HCT116 (cell line): ENCODE results near the gene RBM33. TPM values are rescaled to one million over a fixed set of nuclear protein-coding genes. Genes with fewer than 3 reads are reported as not detected.

Experiments
- ATAC-seq: fragments of 200-7000 bp; cut with Tn5 transposase; 2 replicates; pipeline ENCODE4 v1.9.1; 2020; ENCODE audit warnings: mild to moderate bottlenecking, moderate library complexity
- BruUV-seq: library from RNA; stranded (reverse); fragments of 400-500 nt; replicated peaks from 2 replicates; lab custom pipeline; 2021; lab: Mats Ljungman, UMichigan
- CTCF ChIA-PET: fragments of 300-600 bp; sonication (Branson Sonifier 250); formaldehyde crosslinking; loops from one replicate; lab custom pipeline; 2021; ENCODE audit warnings: antibody characterized with exemption; lab: Charles Lee
- POLR2A ChIA-PET: fragments of 300-600, 350-600 bp; sonication (Branson Sonifier 250); formaldehyde crosslinking; loops from one replicate; lab custom pipeline; 2021; ENCODE audit warnings: antibody characterized with exemption; lab: Charles Lee
- RAD21 ChIA-PET, 2 experiments: fragments of 300-600 bp; sonication (Branson Sonifier 250); formaldehyde crosslinking; loops; one replicate each; lab custom pipeline; 2023; ENCODE audit warnings: low total read pairs in 2 of 2; ENCODE audit not compliant: uncharacterized antibody in 2 of 2, unreplicated experiment in 2 of 2, low non-redundant PET in 1 of 2; lab: Charles Lee
- DNase-seq: peaks from one replicate; pipeline ENCODE4 v3.0.0-alpha.2; 2010; ENCODE audit warnings: low read depth, low spot score
- H2AFZ ChIP-seq: fragments of 200-600 bp; shearing (Covaris generic), sonication (generic); 2 replicates; pipeline ENCODE4 v1.6.1; 2017; ENCODE audit warnings: low read depth, mixed run types, mixed read lengths, antibody characterized with exemption, low read length; ENCODE audit not compliant: poor library complexity, severe bottlenecking
- H3K27ac ChIP-seq: 2 replicates; pipeline ENCODE4 v1.5.1; 2012; ENCODE audit warnings: low read depth, low read length
- H3K27me3 ChIP-seq: fragments of 200-600 bp; sonication (generic); 2 replicates; pipeline ENCODE4 v1.6.1; 2016; ENCODE audit warnings: mixed run types, low read length, mixed read lengths; ENCODE audit not compliant: insufficient read depth
- H3K36me3 ChIP-seq, 2 experiments: fragments of 200-500 bp in 1 of 2; fragments of 200-600 bp in 1 of 2; sonication (Bioruptor generic) in 1 of 2; sonication (generic) in 1 of 2; 2 replicates each; pipeline versions ENCODE4 v1.5.1 to v1.6.1; 2014 to 2016; ENCODE audit warnings: low read length in 2 of 2, inconsistent platforms in 1 of 2, mixed read lengths in 1 of 2, mixed run types in 1 of 2; ENCODE audit not compliant: insufficient read depth in 2 of 2, control insufficient read depth in 1 of 2
- H3K4me1 ChIP-seq, 2 experiments: fragments of 200-600 bp in 1 of 2; sonication (generic) in 1 of 2; 2 replicates each; pipeline versions ENCODE4 v1.5.1 to v1.6.1; 2012 to 2017; ENCODE audit warnings: low read length in 2 of 2, inconsistent platforms in 1 of 2, mild to moderate bottlenecking in 1 of 2, mixed read lengths in 1 of 2, mixed run types in 1 of 2, moderate library complexity in 1 of 2; ENCODE audit not compliant: insufficient read depth in 2 of 2, control insufficient read depth in 1 of 2
- H3K4me2 ChIP-seq: fragments of 200-600 bp; sonication (generic); 2 replicates; pipeline ENCODE4 v1.6.1; 2017; ENCODE audit warnings: mixed run types, low read length, mixed read lengths
- H3K4me3 ChIP-seq, 2 experiments: fragments of 200-600 bp in 1 of 2; sonication (generic) in 1 of 2; replicated peaks in 1 of 2; 2 replicates each; pipeline ENCODE4 v1.5.1; 2011 to 2016; ENCODE audit warnings: low read length in 2 of 2, control low read depth in 1 of 2, low read depth in 1 of 2, mild to moderate bottlenecking in 1 of 2, mixed read lengths in 1 of 2, mixed run types in 1 of 2
- H3K79me2 ChIP-seq: fragments of 200-600 bp; sonication (generic); 2 replicates; pipeline ENCODE4 v1.6.1; 2017; ENCODE audit warnings: mild to moderate bottlenecking, mixed run types, low read length, moderate library complexity, mixed read lengths; ENCODE audit not compliant: insufficient read depth
- H3K9ac ChIP-seq: fragments of 200-600 bp; sonication (generic); 2 replicates; pipeline ENCODE4 v1.6.1; 2016; ENCODE audit warnings: low read length, mixed read lengths
- H3K9me2 ChIP-seq: fragments of 200-600 bp; sonication (generic), shearing (Covaris generic); 2 replicates; pipeline ENCODE4 v1.6.1; 2017; ENCODE audit warnings: mixed run types, mild to moderate bottlenecking, moderate library complexity; ENCODE audit not compliant: insufficient read depth
- H3K9me3 ChIP-seq, 2 experiments: fragments of 200-500 bp in 1 of 2; fragments of 200-600 bp in 1 of 2; sonication (Bioruptor generic) in 1 of 2; sonication (generic) in 1 of 2; 2 replicates each; pipeline ENCODE4 v1.6.1; 2014 to 2017; ENCODE audit warnings: low read length in 2 of 2, mixed read lengths in 2 of 2, inconsistent platforms in 1 of 2, low read depth in 1 of 2, mild to moderate bottlenecking in 1 of 2, mixed run types in 1 of 2, moderate library complexity in 1 of 2; ENCODE audit not compliant: control insufficient read depth in 1 of 2, insufficient read depth in 1 of 2
- H4K20me1 ChIP-seq: fragments of 200-600 bp; sonication (generic), shearing (Covaris generic); 2 replicates; pipeline ENCODE4 v1.6.1; 2017; ENCODE audit warnings: mixed run types, mild to moderate bottlenecking, moderate library complexity; ENCODE audit not compliant: insufficient read depth
- ATF3 ChIP-seq: IDR thresholded peaks from 2 replicates; pipeline ENCODE4 v1.6.1; 2012
- CTCF ChIP-seq, 3 experiments: fragments of 200-600 bp in 1 of 3; sonication (generic) in 1 of 3; IDR thresholded peaks in 2 of 3; conservative IDR thresholded peaks in 1 of 3; 2 replicates each; pipeline ENCODE4 v1.5.1; 2012 to 2017; ENCODE audit warnings: low read depth in 2 of 3, low read length in 2 of 3, antibody characterized with exemption in 1 of 3, borderline replicate concordance in 1 of 3, control low read depth in 1 of 3, mild to moderate bottlenecking in 1 of 3, mixed read lengths in 1 of 3, mixed run types in 1 of 3, moderate library complexity in 1 of 3; ENCODE audit not compliant: insufficient read depth in 1 of 3
- MAX ChIP-seq: IDR thresholded peaks from 2 replicates; pipeline ENCODE4 v1.6.1; 2012
- RAD21 ChIP-seq: IDR thresholded peaks from 2 replicates; pipeline ENCODE4 v1.6.1; 2012; ENCODE audit warnings: low read depth, mild to moderate bottlenecking
- SRF ChIP-seq: IDR thresholded peaks from 2 replicates; pipeline ENCODE4 v1.6.1; 2012; ENCODE audit warnings: low read depth
- ZFX ChIP-seq: fragments of 450-650 bp; IDR thresholded peaks from 2 replicates; pipeline ENCODE4 v1.6.1; 2017
- intact Hi-C: fragments of 100-400 bp; cut with micrococcal nuclease; formaldehyde crosslinking; loops from 2 replicates; pipeline ENCODE4 v1.10.0; 2022
- total RNA-seq: library from RNA; stranded (reverse); gene quantifications from one replicate; pipeline ENCODE4 v1.2.1, GENCODE V29; 2021; ENCODE audit not compliant: unreplicated experiment

RBM33 gene
- total RNA-seq, 1 experiment from 2014 or later, result 64.3 TPM

DNA sequence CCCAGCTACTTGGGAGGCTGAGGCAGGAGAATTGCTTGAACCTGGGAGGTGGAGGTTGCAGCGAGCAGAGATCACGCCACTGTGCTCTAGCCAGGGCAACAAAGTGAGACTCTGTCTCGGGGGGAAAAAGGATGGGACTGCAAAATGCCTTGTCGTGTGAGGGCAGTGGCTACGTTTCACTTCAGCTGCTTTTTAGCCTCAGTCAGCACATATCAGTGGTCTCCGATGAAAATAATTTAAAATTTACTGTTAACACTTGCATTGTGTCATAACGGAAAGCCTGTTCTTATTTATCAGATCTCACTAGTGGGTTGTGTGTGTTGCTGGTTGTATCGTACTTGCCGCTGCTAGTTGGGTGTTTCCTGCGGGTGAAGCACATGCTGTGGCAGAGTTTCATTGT is 61.9 kb downstream of the RBM33 start:
- no peak overlapping the region for H3K27ac ChIP-seq
- no TSS peak for BruUV-seq

More for the DNA sequence above, 61.9 kb downstream of the RBM33 start:
- RAD21 ChIA-PET, result no interaction called here
- H4K20me1 ChIP-seq, result no peaks in the 10 kb centered on the region; the same call in 1 of the 2 replicates
- TF ChIP-seq RAD21 (no peak), CTCF (IDR thresholded peaks at IDR 0.05 in 2 of 3, conservative IDR thresholded peaks at IDR 0.05 in 1 of 3; ENCODE audit: borderline replicate concordance in 1 of 3, insufficient read depth in 1 of 3, low read depth in 2 of 3, low read length in 2 of 3) (no peak), MAX (no peak), ZFX (no peak), ATF3 (no peak), SRF (no peak)
- H3K36me3 ChIP-seq, result peaks cover 15 to 37% of the 10 kb centered on the region in 2 experiments; a peak in 3 of 4 replicates
- no peak overlapping the region for H3K9ac ChIP-seq
- no peaks in the 10 kb centered on the region for H3K9me2 ChIP-seq
- DNase-seq (no peak), ATAC-seq (no peak)
- H3K4me3 ChIP-seq, result no peak overlapping the region
- CTCF ChIA-PET, result interaction anchor here (1.3 kb wide), 1 partner anchor 107 kb away, joined by 3 read pairs; no protein-coding TSS in a partner anchor
- H3K27me3 ChIP-seq, result no peaks in the 10 kb centered on the region
- H3K79me2 ChIP-seq, result peaks cover 22% of the 10 kb centered on the region
- H3K4me1 ChIP-seq, result peaks cover 0 to 5% of the 10 kb centered on the region in 2 experiments; a peak in 1 of 4 replicates
- no peaks in the 10 kb centered on the region for H3K9me3 ChIP-seq
- H3K4me2 ChIP-seq, result no peak overlapping the region
- intact Hi-C loops, result no loop called here
- no peak overlapping the region for H2AFZ ChIP-seq
- POLR2A ChIA-PET, result no interaction called here
